Sigmoid colon (tissue), 3 donors: ENCODE measurements around the gene RBPJ.
"Not testable (repeated sequence)": the region's sequence is repeated elsewhere in the genome, so short reads cannot be mapped to it uniquely, and the experiment has no call there.

ENCODE experiments used
- POLR2A ChIP-seq, 2 donors: fragments of 450-650 bp; IDR thresholded peaks; one replicate each; pipeline ENCODE4 v1.6.1; 2016; ENCODE audit warnings: antibody characterized with exemption in 2 of 2, mild to moderate bottlenecking in 2 of 2, moderate library complexity in 2 of 2
- TF ChIP-seq, protein P1 (sequence below), 4 experiments: fragments of 450-650 bp in 3 of 4; fragments of 200-600 bp in 1 of 4; IDR thresholded peaks; one replicate each; pipeline ENCODE4 v1.5.1; 2016 to 2019; ENCODE audit warnings: antibody characterized with exemption in 4 of 4, mild to moderate bottlenecking in 3 of 4, moderate library complexity in 2 of 4

- not testable (repeated sequence) for TF ChIP-seq POLR2A (IDR thresholded peaks at IDR 0.05)
- TF ChIP-seq, protein P1, sequence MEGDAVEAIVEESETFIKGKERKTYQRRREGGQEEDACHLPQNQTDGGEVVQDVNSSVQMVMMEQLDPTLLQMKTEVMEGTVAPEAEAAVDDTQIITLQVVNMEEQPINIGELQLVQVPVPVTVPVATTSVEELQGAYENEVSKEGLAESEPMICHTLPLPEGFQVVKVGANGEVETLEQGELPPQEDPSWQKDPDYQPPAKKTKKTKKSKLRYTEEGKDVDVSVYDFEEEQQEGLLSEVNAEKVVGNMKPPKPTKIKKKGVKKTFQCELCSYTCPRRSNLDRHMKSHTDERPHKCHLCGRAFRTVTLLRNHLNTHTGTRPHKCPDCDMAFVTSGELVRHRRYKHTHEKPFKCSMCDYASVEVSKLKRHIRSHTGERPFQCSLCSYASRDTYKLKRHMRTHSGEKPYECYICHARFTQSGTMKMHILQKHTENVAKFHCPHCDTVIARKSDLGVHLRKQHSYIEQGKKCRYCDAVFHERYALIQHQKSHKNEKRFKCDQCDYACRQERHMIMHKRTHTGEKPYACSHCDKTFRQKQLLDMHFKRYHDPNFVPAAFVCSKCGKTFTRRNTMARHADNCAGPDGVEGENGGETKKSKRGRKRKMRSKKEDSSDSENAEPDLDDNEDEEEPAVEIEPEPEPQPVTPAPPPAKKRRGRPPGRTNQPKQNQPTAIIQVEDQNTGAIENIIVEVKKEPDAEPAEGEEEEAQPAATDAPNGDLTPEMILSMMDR (IDR thresholded peaks at IDR 0.05), result not testable (repeated sequence)
These were observed 81.2 kb downstream of the RBPJ start for GRCh38 chr4:26402017-26402416.
